CD4-positive, alpha-beta T cell treated with Interleukin-10 for 1 hour (primary cell): ENCODE data around the gene ARHGEF28.

Experiments used
- DNase-seq: peaks from one replicate; pipeline ENCODE4 v3.0.0-alpha.2; 2020

ARHGEF28 gene

GRCh38 chr5:73619606-73620333 lies 6.2 kb upstream of the ARHGEF28 start:
- no peak for DNase-seq

GRCh38 chr5:73620334-73620687 lies 5.7 kb upstream of the ARHGEF28 start:
- no peak for DNase-seq

- DNase-seq, result no peak
Observed at GRCh38 chr5:73623060-73623459, 2.9 kb upstream of the ARHGEF28 start.

- no peak for DNase-seq
Observed at GRCh38 chr5:73623901-73624404, 2.0 kb upstream of the ARHGEF28 start.

GRCh38 chr5:73624888-73625287 lies 1.1 kb upstream of the ARHGEF28 start:
- no peak for DNase-seq

GRCh38 chr5:73625372-73625943 lies 538 bp upstream of the ARHGEF28 start:
- no peak for DNase-seq

GRCh38 chr5:73626814-73627313 lies 868 bp downstream of the ARHGEF28 start:
- no peak for DNase-seq

GRCh38 chr5:73629456-73629855 lies 3.5 kb downstream of the ARHGEF28 start:
- no peak for DNase-seq

GRCh38 chr5:73630765-73631164 lies 4.8 kb downstream of the ARHGEF28 start:
- DNase-seq, result no peak

GRCh38 chr5:73631500-73631899 lies 5.5 kb downstream of the ARHGEF28 start:
- DNase-seq, result no peak

GRCh38 chr5:73633060-73633459 lies 7.1 kb downstream of the ARHGEF28 start:
- DNase-seq, result no peak

- DNase-seq, result no peak
Observed at GRCh38 chr5:73636408-73636807, 10.4 kb downstream of the ARHGEF28 start.

GRCh38 chr5:73637565-73637964 lies 11.6 kb downstream of the ARHGEF28 start:
- DNase-seq, result no peak

- DNase-seq, result no peak
Observed at GRCh38 chr5:73638344-73639095, 12.5 kb downstream of the ARHGEF28 start.

GRCh38 chr5:73640861-73641320 lies 14.9 kb downstream of the ARHGEF28 start:
- no peak for DNase-seq

- DNase-seq, result no peak
Observed at GRCh38 chr5:73641811-73642210, 15.8 kb downstream of the ARHGEF28 start.

GRCh38 chr5:73642344-73642743 lies 16.3 kb downstream of the ARHGEF28 start:
- no peak for DNase-seq

- DNase-seq, result no peak
Observed at GRCh38 chr5:73644385-73644963, 18.5 kb downstream of the ARHGEF28 start.

GRCh38 chr5:73647721-73648120 lies 21.7 kb downstream of the ARHGEF28 start:
- DNase-seq, result no peak

GRCh38 chr5:73648515-73648914 lies 22.5 kb downstream of the ARHGEF28 start:
- no peak for DNase-seq

- no peak for DNase-seq
Observed at GRCh38 chr5:73649926-73650325, 23.9 kb downstream of the ARHGEF28 start.

GRCh38 chr5:73652391-73652790 lies 26.4 kb downstream of the ARHGEF28 start:
- no peak for DNase-seq

- DNase-seq, result no peak
Observed at GRCh38 chr5:73654171-73654811, 28.3 kb downstream of the ARHGEF28 start.
